GM19452 (cell line): ENCODE data around the gene NEUROD4.

Source experiments
- ATAC-seq: cut with Tn5 transposase; IDR thresholded peaks from one replicate; pipeline ENCODE4 v1.9.1; 2021; ENCODE audit not compliant: unreplicated experiment

NEUROD4 gene

GRCh38 chr12:54997929-54998522 lies 21.7 kb upstream of the NEUROD4 start:
- no peak for ATAC-seq

DNA sequence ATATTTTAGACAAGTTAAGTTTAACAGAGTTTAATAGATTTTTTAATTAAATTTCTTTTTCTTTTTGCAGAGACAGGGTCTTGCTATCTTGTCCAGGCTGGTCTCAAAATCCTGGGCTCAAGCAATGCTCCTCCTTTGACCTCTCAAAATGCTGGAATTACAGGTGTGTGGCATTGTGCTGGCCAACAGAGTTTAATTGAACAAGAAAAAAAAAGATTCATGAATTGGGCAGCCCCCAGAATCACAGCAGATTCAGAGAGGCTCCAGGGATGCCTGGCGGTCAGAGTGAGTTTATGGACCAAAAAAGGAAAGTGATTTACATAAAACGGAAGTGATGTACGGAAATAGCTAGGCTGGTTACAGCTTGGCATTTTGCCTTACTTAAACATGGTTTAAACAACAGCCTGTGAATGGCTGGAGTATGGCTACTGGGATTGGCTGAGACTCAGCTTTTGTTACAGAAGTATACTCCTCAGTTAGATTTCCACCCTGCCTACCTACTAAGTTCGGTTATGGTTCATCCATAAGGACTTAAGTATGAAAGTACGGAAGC lies 20.7 kb upstream of the NEUROD4 start:
- no peak for ATAC-seq

- no peak for ATAC-seq
Measured at GRCh38 chr12:55001198-55001868, 18.4 kb upstream of the NEUROD4 start.

DNA sequence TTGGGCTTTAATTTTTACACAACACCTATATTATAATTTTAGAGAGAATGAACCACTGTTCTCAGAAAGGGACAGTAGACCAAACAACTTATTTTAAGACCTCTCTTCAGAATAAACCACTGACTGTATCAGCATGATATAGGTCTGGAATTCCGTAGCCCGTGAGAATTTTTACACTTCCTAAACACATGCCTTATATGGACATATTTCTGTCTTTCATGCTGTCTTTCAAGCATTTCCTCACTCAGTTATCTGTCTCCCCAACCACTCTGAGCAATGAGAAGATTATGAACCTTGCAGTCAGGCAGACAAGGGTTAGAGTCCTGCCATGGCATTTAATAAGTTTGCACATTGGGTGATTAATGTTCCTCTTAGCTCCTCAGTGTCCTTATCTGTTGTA lies 17.4 kb upstream of the NEUROD4 start:
- no peak for ATAC-seq

GRCh38 chr12:55008944-55009585 lies 10.7 kb upstream of the NEUROD4 start:
- ATAC-seq, result no peak

- ATAC-seq, result no peak
Measured at GRCh38 chr12:55017416-55017925, 2.3 kb upstream of the NEUROD4 start.

GRCh38 chr12:55024575-55024974 lies 4.8 kb downstream of the NEUROD4 start:
- ATAC-seq, result no peak

- ATAC-seq, result no peak
Measured at GRCh38 chr12:55025508-55025907, 5.7 kb downstream of the NEUROD4 start.

- ATAC-seq, result no peak
Measured at GRCh38 chr12:55034218-55034617, 14.4 kb downstream of the NEUROD4 start.

GRCh38 chr12:55036326-55037115 lies 16.7 kb downstream of the NEUROD4 start:
- no peak for ATAC-seq

GRCh38 chr12:55037351-55037987 lies 17.7 kb downstream of the NEUROD4 start:
- ATAC-seq, result no peak

- ATAC-seq, result no peak
Measured at GRCh38 chr12:55039395-55040354, 19.9 kb downstream of the NEUROD4 start.

DNA sequence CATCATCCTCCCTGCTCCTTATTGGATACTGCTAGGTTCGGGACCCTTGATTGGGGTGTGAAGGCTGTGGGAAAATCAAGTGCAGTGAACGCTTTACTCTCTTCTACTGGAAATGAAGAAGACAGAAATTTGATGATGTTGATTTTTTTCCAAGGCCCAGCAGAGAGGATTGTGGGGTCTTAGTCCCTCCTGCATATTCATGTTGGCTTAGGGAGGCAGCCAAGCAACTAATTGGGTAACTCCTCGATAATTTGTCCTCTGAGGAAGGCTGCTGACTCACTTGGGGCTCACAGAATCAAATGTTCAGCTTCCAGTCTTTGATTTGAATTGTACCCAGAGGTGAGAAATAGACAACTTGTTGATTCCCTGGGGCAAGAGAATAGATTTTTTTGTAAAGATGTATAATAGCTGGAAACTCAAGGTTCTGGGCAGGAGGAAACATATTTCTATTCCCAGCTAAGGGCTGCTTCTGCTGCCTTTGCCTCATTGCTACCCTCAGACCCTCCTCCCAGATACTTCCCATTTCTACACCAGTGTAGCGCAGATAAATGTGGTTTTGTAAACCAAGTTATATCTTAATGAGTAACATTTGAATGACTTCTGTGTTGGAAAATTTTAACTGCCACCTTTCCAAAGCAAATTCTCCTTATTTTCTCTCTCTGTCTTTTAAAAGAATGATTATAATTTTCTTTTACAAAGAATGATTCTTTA lies 21.7 kb downstream of the NEUROD4 start:
- no peak for ATAC-seq

- ATAC-seq, result no peak
Measured at GRCh38 chr12:55043542-55043941, 23.8 kb downstream of the NEUROD4 start.

DNA sequence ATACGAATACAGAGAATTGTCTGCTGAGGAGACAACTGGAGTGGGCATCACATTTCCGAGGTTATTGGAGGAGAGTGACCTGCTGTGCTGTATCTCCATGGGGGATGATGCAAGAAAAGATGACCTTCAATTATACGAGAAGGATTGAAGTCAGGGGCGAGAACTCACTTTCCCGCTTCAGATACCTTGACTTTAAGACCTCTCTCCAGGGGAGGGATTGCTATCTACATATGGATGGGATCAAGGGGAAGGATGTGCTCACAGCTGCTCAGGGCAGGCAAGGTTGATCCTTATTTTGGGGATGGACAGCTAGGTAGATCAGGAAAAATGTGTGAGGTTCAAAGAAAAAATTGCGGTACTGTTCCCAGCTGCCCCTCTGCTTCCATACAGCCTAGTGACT lies 24.4 kb downstream of the NEUROD4 start:
- no peak for ATAC-seq

DNA sequence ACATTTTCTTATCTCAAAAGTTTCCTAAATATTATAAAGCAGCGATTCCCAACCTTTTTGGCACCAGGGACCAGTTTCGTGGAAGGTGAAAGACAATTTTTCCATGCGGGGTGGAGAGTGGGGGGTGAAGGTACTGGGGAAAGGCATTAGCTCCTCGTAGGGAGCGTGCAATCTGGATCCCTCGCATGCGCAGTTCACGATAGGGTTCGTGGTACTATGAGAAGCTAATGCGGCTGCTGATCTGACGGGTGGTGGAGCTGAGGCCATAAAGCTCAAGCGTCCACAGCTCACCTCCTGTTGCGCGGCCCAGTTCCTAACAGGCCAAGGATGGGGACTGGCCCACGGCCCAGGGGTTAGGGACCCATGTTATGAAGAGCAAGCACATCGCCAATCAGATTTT lies 29.9 kb downstream of the NEUROD4 start:
- no peak for ATAC-seq

GRCh38 chr12:55051197-55051947 lies 31.6 kb downstream of the NEUROD4 start:
- ATAC-seq, result no peak

GRCh38 chr12:55057481-55057880 lies 37.7 kb downstream of the NEUROD4 start:
- ATAC-seq, result no peak
